Endothelial cell of umbilical vein (primary cell): ENCODE measurements around the gene PKNOX1. TPM values are rescaled to one million over a fixed set of nuclear protein-coding genes. Genes with fewer than 3 reads are reported as not detected.

ENCODE experiments used
- BruUV-seq: library from RNA; stranded (reverse); fragments of 400-500 nt; replicated peaks from 2 replicates; lab custom pipeline; 2021; lab: Mats Ljungman, UMichigan
- CTCF ChIA-PET: fragments of 300-600, 350-600 bp; sonication (Branson Sonifier 250); formaldehyde crosslinking; loops from one replicate; lab custom pipeline; 2021; ENCODE audit warnings: antibody characterized with exemption, inconsistent platforms; lab: Charles Lee
- POLR2A ChIA-PET: fragments of 300-600, 350-600 bp; sonication (Branson Sonifier 250); formaldehyde crosslinking; loops from one replicate; lab custom pipeline; 2021; ENCODE audit warnings: antibody characterized with exemption, inconsistent platforms; lab: Charles Lee
- DNase-seq: peaks from one replicate; pipeline ENCODE4 v3.0.0-alpha.2; 2011; ENCODE audit warnings: low read depth, low spot score
- FAIRE-seq: peaks from 2 replicates; lab custom pipeline; 2011; peaks lifted over from hg19 to GRCh38; lab: Jason Lieb, UNC
- H2AFZ ChIP-seq: 2 replicates; pipeline ENCODE4 v1.6.0; 2012; ENCODE audit warnings: low read depth, low read length, control low read depth, inconsistent platforms
- H3K27ac ChIP-seq: 2 replicates; pipeline ENCODE4 v1.5.1; 2011; ENCODE audit warnings: low read depth, mild to moderate bottlenecking, control low read depth, low read length, moderate library complexity; ENCODE audit not compliant: insufficient read depth
- H3K27me3 ChIP-seq, 2 experiments: 2 replicates each; pipeline versions ENCODE4 v1.6.0 to v1.6.1; 2011; ENCODE audit warnings: low read length in 2 of 2, mixed read lengths in 1 of 2; ENCODE audit not compliant: control insufficient read depth in 2 of 2, insufficient read depth in 2 of 2
- H3K36me3 ChIP-seq, 2 experiments: 2 replicates in 1 of 2; 3 replicates in 1 of 2; pipeline ENCODE4 v1.5.1; 2011; ENCODE audit warnings: low read length in 2 of 2, mild to moderate bottlenecking in 1 of 2, moderate library complexity in 1 of 2; ENCODE audit not compliant: control insufficient read depth in 2 of 2, insufficient read depth in 2 of 2; ENCODE audit errors: extremely low read depth in 1 of 2
- H3K4me1 ChIP-seq: 3 replicates; pipeline ENCODE4 v1.5.1; 2011; ENCODE audit warnings: mild to moderate bottlenecking, low read length; ENCODE audit not compliant: control insufficient read depth, insufficient read depth; ENCODE audit errors: extremely low read depth
- H3K4me2 ChIP-seq: 2 replicates; pipeline ENCODE4 v1.6.1; 2011; ENCODE audit warnings: low read length, control low read depth, mixed read lengths; ENCODE audit not compliant: insufficient read depth
- H3K4me3 ChIP-seq, 3 experiments: fragments of 200-600 bp in 1 of 3; sonication (generic), shearing (Covaris generic) in 1 of 3; replicated peaks in 1 of 3; 2 replicates each; pipeline ENCODE4 v1.5.1; 2011 to 2016; ENCODE audit warnings: control low read depth in 3 of 3, low read length in 3 of 3, mild to moderate bottlenecking in 2 of 3, inconsistent platforms in 1 of 3, low read depth in 1 of 3, moderate library complexity in 1 of 3; ENCODE audit not compliant: insufficient read depth in 1 of 3
- H3K79me2 ChIP-seq: 2 replicates; pipeline ENCODE4 v1.6.0; 2012; ENCODE audit warnings: low read length, inconsistent platforms; ENCODE audit not compliant: control insufficient read depth, insufficient read depth
- H3K9ac ChIP-seq: replicated peaks from 2 replicates; pipeline ENCODE3; 2011; ENCODE audit warnings: low read length, control low read depth; ENCODE audit not compliant: insufficient read depth; ENCODE audit errors: extremely low read depth
- H3K9me1 ChIP-seq: replicated peaks from 3 replicates; pipeline ENCODE4 v1.6.0; 2011; ENCODE audit warnings: mild to moderate bottlenecking, low read length; ENCODE audit not compliant: control insufficient read depth, insufficient read depth; ENCODE audit errors: extremely low read depth
- H3K9me3 ChIP-seq: replicated peaks from 2 replicates; pipeline ENCODE4 v1.5.1; 2012; ENCODE audit warnings: low read length, inconsistent platforms; ENCODE audit not compliant: control insufficient read depth, insufficient read depth
- H4K20me1 ChIP-seq: replicated peaks from 2 replicates; pipeline ENCODE3; 2011; ENCODE audit warnings: mild to moderate bottlenecking, low read length; ENCODE audit not compliant: control insufficient read depth, insufficient read depth; ENCODE audit errors: extremely low read depth
- EZH2 ChIP-seq: IDR thresholded peaks from 2 replicates; pipeline ENCODE4 v1.6.1; 2012; ENCODE audit warnings: borderline replicate concordance, low read depth, mild to moderate bottlenecking, moderate library complexity, low read length, inconsistent platforms; ENCODE audit not compliant: severe bottlenecking
- FOS ChIP-seq: IDR thresholded peaks from 2 replicates; pipeline ENCODE4 v1.6.1; 2011; ENCODE audit warnings: mild to moderate bottlenecking, low read length, moderate library complexity, borderline replicate concordance; ENCODE audit not compliant: insufficient read depth
- GATA2 ChIP-seq: IDR thresholded peaks from 2 replicates; pipeline ENCODE4 v1.7.0; 2011; ENCODE audit warnings: low read depth, mild to moderate bottlenecking, moderate library complexity, mixed read lengths, low read length; ENCODE audit not compliant: insufficient read length, insufficient read depth
- JUN ChIP-seq: IDR thresholded peaks from 2 replicates; pipeline ENCODE4 v1.6.1; 2011; ENCODE audit warnings: borderline replicate concordance, low read depth; ENCODE audit not compliant: insufficient read length, insufficient read depth
- MYC ChIP-seq: IDR thresholded peaks from one replicate; pipeline ENCODE4 v1.6.1; 2011; ENCODE audit warnings: mild to moderate bottlenecking, low read depth, low read length
- POLR2A ChIP-seq: IDR thresholded peaks from 2 replicates; pipeline ENCODE4 v1.6.1; 2012; ENCODE audit warnings: low read depth, mild to moderate bottlenecking, control low read depth, low read length
- POLR2AphosphoS5 ChIP-seq: IDR thresholded peaks from 2 replicates; pipeline ENCODE4 v1.6.1; 2012; ENCODE audit warnings: low read depth, mild to moderate bottlenecking, control low read depth, low read length, moderate library complexity; ENCODE audit not compliant: insufficient read depth
- dilution Hi-C: fragments of 300-500 bp; cut with MboI; formaldehyde crosslinking; loops from one replicate; pipeline ENCODE4 v1.15.0; 2019; ENCODE audit warnings: low sequenced_read_pairs; ENCODE audit not compliant: extremely low pct_ligation_motif_present
- intact Hi-C: fragments of 100-400 bp; cut with micrococcal nuclease; formaldehyde crosslinking; loops from one replicate; pipeline ENCODE4 v1.10.0; 2022
- polyA plus RNA-seq, 4 experiments: library from polyadenylated mRNA; depleted of rRNA in 3 of 4; stranded (reverse) in 3 of 4; unstranded in 1 of 4; fragments of >200 nt; gene quantifications; 2 replicates each; pipeline versions ENCODE4 v1.2.1 to v1.2.3, GENCODE V29; 2011 to 2012; ENCODE audit warnings: missing spikeins in 1 of 4
- total RNA-seq: library from RNA; stranded (reverse); gene quantifications from 2 replicates; pipeline ENCODE4 v1.2.3, GENCODE V29; 2021
- TF ChIP-seq, protein P1 (sequence below): IDR thresholded peaks from 2 replicates; pipeline ENCODE4 v1.6.1; 2011; ENCODE audit not compliant: insufficient read depth, insufficient read length
- TF ChIP-seq, protein P2 (sequence below), 2 donors: IDR thresholded peaks; 1 replicate in 1 of 2; 2 replicates in 1 of 2; pipeline ENCODE4 v1.5.1; 2011; ENCODE audit warnings: low read length in 2 of 2, mild to moderate bottlenecking in 2 of 2, moderate library complexity in 2 of 2, control low read depth in 1 of 2, inconsistent platforms in 1 of 2, low read depth in 1 of 2; ENCODE audit not compliant: insufficient read depth in 1 of 2; ENCODE audit errors: extremely low read depth in 1 of 2

The PKNOX1 gene
- total and polyA plus RNA-seq, 2 donors (not counting 3 experiments of a cell fraction or from before 2014, with no cell fraction given): 16.6 to 23.6 TPM

DNA sequence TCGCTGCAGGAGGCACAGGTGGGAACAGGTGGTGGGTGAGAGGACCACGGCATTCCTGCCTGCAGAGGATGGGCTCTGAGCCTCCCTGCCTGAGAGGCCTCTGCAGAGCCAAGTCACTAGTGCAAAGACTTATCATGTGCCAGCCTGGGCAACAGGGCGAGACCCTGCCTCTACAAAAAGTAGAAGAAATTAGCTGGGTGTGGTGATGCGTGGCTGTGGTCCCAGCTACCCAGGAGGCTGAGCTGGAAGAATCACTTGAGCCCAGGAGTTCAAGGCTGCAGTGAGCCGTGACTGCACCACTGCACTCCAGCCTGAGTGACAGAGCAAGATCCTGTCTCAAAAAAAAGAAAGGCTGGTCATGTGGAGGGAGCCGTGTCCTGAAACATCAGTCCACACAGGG lies 46.4 kb downstream of the PKNOX1 start:
- no peak overlapping the region for H3K9ac ChIP-seq
- no peaks in the 10 kb centered on the region for H3K79me2 ChIP-seq
- no peaks in the 10 kb centered on the region for H3K9me3 ChIP-seq
- no TSS peak for BruUV-seq
- ChIA-PET CTCF (no interaction called here), POLR2A (no interaction called here)
- no peak overlapping the region for H3K4me3 ChIP-seq
- H2AFZ ChIP-seq: no peak overlapping the region
- peaks cover 0 to 11% of the 10 kb centered on the region in 2 experiments for H3K36me3 ChIP-seq
- H4K20me1 ChIP-seq: no peaks in the 10 kb centered on the region
- TF ChIP-seq EZH2: no peak
- TF ChIP-seq JUN: no peak
- TF ChIP-seq MYC: no peak
- no peak for TF ChIP-seq GATA2
- TF ChIP-seq FOS: no peak
- TF ChIP-seq POLR2AphosphoS5: no peak
- TF ChIP-seq, protein P1, sequence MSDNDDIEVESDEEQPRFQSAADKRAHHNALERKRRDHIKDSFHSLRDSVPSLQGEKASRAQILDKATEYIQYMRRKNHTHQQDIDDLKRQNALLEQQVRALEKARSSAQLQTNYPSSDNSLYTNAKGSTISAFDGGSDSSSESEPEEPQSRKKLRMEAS: no peak
- TF ChIP-seq, protein P2, sequence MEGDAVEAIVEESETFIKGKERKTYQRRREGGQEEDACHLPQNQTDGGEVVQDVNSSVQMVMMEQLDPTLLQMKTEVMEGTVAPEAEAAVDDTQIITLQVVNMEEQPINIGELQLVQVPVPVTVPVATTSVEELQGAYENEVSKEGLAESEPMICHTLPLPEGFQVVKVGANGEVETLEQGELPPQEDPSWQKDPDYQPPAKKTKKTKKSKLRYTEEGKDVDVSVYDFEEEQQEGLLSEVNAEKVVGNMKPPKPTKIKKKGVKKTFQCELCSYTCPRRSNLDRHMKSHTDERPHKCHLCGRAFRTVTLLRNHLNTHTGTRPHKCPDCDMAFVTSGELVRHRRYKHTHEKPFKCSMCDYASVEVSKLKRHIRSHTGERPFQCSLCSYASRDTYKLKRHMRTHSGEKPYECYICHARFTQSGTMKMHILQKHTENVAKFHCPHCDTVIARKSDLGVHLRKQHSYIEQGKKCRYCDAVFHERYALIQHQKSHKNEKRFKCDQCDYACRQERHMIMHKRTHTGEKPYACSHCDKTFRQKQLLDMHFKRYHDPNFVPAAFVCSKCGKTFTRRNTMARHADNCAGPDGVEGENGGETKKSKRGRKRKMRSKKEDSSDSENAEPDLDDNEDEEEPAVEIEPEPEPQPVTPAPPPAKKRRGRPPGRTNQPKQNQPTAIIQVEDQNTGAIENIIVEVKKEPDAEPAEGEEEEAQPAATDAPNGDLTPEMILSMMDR (IDR thresholded peaks at IDR 0.05; ENCODE audit: extremely low read depth in 1 of 2, insufficient read depth in 1 of 2, low read depth in 1 of 2, low read length in 2 of 2): no peak
- TF ChIP-seq POLR2A: no peak
- no peaks in the 10 kb centered on the region for H3K4me1 ChIP-seq
- H3K4me2 ChIP-seq: no peak overlapping the region
- H3K27ac ChIP-seq: no peak overlapping the region
- dilution Hi-C loops (no loop called here), intact Hi-C loops (no loop called here)
- H3K27me3 ChIP-seq: no peaks in the 10 kb centered on the region
- FAIRE-seq (no peak), DNase-seq (no peak)
- H3K9me1 ChIP-seq: no peaks in the 10 kb centered on the region
